Gastroesophageal sphincter (tissue), 3 donors: ENCODE data around the gene POLR2L.

Experiments
- EP300 ChIP-seq: sonication (generic); formaldehyde crosslinking; IDR thresholded peaks from one replicate; pipeline ENCODE4 v1.6.1; 2017; ENCODE audit warnings: antibody characterized with exemption, mild to moderate bottlenecking
- POLR2A ChIP-seq, 2 donors: fragments of 450-650 bp; IDR thresholded peaks; one replicate each; pipeline ENCODE4 v1.6.1; 2017; ENCODE audit warnings: antibody characterized with exemption in 2 of 2, mild to moderate bottlenecking in 2 of 2, moderate library complexity in 1 of 2
- TF ChIP-seq, protein P1 (sequence below), 4 experiments: fragments of 200-600 bp in 2 of 4; fragments of 450-650 bp in 2 of 4; sonication (generic) in 1 of 4; IDR thresholded peaks; one replicate each; pipeline ENCODE4 v1.5.1; 2017 to 2019; ENCODE audit warnings: antibody characterized with exemption in 4 of 4, mild to moderate bottlenecking in 2 of 4, moderate library complexity in 2 of 4

DNA sequence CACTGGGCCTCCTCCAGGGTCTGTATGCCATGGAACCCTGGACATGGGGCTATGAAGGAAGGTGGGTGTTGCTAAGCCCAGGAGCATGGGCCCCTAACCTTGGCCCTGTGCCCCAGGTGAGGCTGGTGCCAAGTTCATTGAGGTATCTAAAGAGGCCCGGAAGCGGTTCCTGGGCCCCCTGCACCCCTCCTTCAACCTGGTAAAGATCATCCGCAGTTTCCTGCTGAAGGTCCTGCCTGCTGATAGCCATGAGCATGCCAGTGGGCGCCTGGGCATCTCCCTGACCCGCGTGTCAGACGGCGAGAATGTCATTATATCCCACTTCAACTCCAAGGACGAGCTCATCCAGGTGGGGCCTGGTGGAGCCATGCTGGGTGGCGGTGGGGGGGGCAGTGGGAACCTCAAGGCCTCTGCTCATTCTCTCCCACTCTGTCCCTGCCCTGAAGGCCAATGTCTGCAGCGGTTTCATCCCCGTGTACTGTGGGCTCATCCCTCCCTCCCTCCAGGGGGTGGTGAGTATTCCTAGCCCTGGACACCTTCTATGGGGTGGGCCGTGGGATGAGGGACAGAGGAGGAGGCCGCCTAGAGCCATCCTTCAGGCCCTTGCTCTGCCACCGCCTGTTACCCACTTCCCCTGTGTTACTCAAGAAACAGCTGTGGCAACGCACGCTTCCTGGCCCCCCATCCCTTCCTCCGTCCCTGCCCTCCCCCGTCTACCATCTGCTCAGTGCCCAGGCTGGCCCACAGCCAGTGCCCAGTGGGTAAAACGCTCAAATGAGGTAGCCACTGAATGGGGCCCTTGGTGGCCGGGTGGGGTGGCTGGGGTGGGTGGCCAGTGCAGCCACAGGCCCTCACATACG is 20.6 kb downstream of the POLR2L start:
- TF ChIP-seq POLR2A (IDR thresholded peaks at IDR 0.05): peak in 1 of 2 donors; percentile 3
- TF ChIP-seq, protein P1, sequence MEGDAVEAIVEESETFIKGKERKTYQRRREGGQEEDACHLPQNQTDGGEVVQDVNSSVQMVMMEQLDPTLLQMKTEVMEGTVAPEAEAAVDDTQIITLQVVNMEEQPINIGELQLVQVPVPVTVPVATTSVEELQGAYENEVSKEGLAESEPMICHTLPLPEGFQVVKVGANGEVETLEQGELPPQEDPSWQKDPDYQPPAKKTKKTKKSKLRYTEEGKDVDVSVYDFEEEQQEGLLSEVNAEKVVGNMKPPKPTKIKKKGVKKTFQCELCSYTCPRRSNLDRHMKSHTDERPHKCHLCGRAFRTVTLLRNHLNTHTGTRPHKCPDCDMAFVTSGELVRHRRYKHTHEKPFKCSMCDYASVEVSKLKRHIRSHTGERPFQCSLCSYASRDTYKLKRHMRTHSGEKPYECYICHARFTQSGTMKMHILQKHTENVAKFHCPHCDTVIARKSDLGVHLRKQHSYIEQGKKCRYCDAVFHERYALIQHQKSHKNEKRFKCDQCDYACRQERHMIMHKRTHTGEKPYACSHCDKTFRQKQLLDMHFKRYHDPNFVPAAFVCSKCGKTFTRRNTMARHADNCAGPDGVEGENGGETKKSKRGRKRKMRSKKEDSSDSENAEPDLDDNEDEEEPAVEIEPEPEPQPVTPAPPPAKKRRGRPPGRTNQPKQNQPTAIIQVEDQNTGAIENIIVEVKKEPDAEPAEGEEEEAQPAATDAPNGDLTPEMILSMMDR (IDR thresholded peaks at IDR 0.05): no peak
- TF ChIP-seq EP300: no peak
